Mesenteric fat pad (tissue), 1 donor: ENCODE measurements around the gene ATG7. TPM values are rescaled to one million over a fixed set of nuclear protein-coding genes. Genes with fewer than 3 reads are reported as not detected.
"Not testable (repeated sequence)": the region's sequence is repeated elsewhere in the genome, so short reads cannot be mapped to it uniquely, and the experiment has no call there.

Experiments
- DNase-seq: peaks from one replicate; pipeline ENCODE4 v3.0.0-alpha.2; 2020; ENCODE audit warnings: low spot score
- total RNA-seq: library from RNA; stranded (reverse); fragmentation: NEBNext Ultra II Directional; extraction: Animal tissue kit (Norgen Biotek cat#: 25700); gene quantifications from one replicate; pipeline ENCODE4 v1.2.1, GENCODE V29; 2021
- donor health status: DM: yes; HTN: yes; CAD: no.

Gene ATG7
- total RNA-seq, 1 donor from 2014 or later, result 48.0 TPM

- DNase-seq, result no peak
Measured at GRCh38 chr3:11250902-11251806, 21.0 kb upstream of the ATG7 start.

- no peak for DNase-seq
Measured at GRCh38 chr3:11251807-11252176, 20.4 kb upstream of the ATG7 start.

DNA sequence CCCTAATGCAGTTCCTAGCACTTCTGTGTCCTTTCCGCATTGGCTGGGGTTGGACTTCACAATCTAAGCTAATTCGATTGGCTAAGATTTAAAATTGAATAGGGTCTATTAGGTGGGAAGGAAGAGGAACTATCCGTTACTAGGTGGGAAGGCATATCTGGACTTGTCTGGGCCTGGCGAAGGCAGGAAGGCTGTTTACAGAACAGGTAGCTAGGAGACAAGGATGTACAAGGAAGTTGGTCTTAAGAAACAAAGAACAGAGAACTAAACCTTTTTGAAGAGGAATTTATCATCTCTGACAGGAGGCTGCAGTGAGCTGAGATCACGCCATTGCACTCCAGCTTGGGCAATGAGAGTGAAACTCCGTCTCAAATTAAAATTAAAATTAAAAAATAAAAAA, 17.3 kb upstream of the ATG7 start:
- no peak for DNase-seq

DNA sequence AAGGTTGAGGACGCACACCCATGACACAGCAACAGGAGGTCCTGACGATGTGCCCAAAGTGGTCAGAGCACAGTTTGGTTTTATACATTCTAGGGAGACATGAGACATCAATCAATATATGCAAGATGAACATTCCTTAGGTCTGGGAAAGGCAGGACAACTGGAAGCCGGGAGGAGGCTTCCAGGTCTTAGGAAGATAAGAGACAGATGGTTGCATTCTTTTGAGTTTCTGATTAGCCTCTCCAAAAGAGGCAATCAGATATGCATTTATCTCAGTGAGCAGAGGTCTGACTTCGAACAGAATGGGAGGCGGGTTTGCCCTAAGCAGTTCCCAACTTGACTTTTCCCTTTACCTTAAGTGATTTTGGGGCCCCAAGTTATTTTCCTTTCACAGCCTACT, 16.7 kb upstream of the ATG7 start:
- DNase-seq, result not testable (repeated sequence)

GRCh38 chr3:11258958-11259357, 13.2 kb upstream of the ATG7 start:
- no peak for DNase-seq

DNA sequence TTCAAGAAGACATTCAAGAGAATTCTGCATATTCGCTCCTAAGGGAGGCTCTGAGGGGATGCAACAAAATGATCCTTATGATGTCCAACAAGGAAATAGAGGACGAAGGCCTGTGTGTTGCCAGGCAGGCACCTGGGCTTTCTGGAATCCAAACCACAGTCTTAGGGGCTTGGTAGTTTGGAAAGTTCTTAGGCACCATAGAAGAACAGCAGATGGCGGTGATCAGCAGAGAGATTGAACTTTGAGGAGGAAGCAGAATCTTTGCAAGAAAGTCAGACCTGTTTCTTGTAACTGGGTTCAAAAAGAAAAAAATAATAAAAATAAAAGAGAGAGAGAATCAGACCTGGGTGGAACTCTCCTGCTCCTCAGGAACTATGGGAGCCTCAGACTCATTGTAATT, 11.7 kb upstream of the ATG7 start:
- no peak for DNase-seq

DNA sequence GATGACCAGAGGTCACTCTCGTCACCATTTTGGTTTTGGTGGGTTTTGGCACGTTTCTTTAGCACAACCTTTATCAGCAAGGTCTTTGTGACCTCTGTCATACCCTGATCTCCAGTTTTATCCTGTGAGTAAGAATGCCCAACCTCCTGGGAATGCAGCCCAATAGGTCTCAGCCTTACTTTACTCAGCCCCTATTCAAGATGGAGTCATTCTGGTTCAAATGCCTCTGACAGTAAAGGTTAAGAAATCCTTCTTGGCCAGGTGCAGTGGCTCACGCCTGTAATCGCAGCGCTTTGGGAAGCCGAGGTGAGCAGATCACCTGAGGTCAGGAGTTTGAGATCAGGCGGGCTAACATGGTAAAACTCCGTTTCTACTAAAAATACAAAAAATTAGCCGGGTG, 3.2 kb upstream of the ATG7 start:
- DNase-seq, result no peak

- DNase-seq, result no peak
Measured at GRCh38 chr3:11272906-11273574, 843 bp downstream of the ATG7 start.

DNA sequence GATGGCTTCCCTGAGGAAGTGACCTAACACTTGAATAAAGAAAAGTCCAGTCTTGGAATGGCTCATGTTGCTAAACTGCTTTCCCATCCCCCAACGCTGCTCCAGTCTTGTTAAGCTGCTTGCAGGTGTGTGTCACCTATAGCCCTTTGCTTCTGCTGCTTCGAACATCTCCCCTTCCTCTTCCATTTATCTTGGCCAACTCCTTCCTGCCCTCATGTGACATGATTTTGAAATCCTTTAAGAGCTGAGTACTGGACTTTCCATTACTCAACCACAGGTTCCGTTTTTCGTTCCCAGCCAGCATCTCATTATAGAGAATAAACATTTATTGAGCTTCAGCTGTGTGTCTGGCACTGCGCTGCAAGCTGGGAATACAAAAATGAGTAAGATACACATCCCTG, 1.7 kb downstream of the ATG7 start:
- no peak for DNase-seq

- DNase-seq, result no peak
Measured at GRCh38 chr3:11274566-11275142, 2.5 kb downstream of the ATG7 start.

- no peak for DNase-seq
Measured at GRCh38 chr3:11275926-11276325, 3.7 kb downstream of the ATG7 start.

GRCh38 chr3:11276901-11277300, 4.7 kb downstream of the ATG7 start:
- no peak for DNase-seq

DNA sequence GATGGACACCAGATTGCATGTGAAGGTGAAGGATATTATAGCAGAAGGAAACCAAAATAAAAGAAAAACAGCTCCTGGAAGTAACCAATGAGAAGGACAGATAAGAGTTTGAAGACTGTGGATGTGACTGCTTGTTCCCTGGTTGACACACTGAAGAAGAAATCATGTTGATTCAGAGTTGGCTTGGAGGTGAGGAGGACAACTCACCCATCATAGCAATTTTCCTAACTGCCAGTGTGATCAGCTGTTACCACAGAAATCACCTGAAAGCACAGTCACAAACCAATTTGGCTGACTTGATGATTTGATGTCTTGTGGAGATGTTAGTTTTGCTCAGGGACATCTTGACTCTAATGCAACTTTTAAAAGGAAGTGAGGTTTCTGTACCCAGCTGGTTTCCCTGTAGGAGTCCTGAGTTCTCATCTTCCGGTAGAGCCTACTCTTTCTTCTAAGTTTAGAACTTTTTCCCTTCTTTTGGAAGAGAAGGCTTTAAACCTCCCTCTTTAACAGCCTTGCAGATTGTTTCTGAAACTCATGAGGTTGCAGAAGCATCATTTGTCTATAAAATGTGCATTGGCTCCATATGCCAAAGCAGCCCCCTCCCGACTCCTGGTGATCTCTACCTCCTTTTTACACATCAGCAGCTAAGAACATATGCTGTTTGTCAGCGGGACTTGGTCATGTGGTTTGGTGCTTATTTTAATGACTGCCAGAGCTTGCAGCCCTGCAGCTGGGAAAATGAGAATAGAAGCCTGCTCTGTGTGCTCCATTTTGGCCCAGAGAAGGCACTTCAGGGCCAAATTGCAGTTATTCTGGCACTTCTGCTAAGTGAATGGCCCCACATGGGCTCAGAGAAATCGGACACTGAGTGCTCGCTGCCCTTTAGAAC, 10.3 kb downstream of the ATG7 start:
- DNase-seq, result no peak

- no peak for DNase-seq
Measured at GRCh38 chr3:11283139-11283475, 10.9 kb downstream of the ATG7 start.

GRCh38 chr3:11284011-11284410, 11.8 kb downstream of the ATG7 start:
- no peak for DNase-seq

- DNase-seq, result no peak
Measured at GRCh38 chr3:11285471-11285870, 13.3 kb downstream of the ATG7 start.

- no peak for DNase-seq
Measured at GRCh38 chr3:11287404-11287803, 15.2 kb downstream of the ATG7 start.

- DNase-seq, result no peak
Measured at GRCh38 chr3:11288021-11288491, 15.9 kb downstream of the ATG7 start.

GRCh38 chr3:11288786-11289637, 16.8 kb downstream of the ATG7 start:
- DNase-seq, result no peak

GRCh38 chr3:11289864-11290263, 17.7 kb downstream of the ATG7 start:
- no peak for DNase-seq
